GM23248 (cell line): ENCODE measurements around the gene TNFAIP8L1. TPM values are rescaled to one million over a fixed set of nuclear protein-coding genes. Genes with fewer than 3 reads are reported as not detected.

Source experiments
- DNase-seq: peaks from one replicate; pipeline ENCODE4 v3.0.0-alpha.2; 2015
- H2AFZ ChIP-seq: fragments of 200-600 bp; sonication (generic); 2 replicates; pipeline ENCODE4 v1.6.1; 2016; ENCODE audit warnings: antibody characterized with exemption
- H3F3A ChIP-seq: fragments of 200-600 bp; sonication (generic); 2 replicates; pipeline ENCODE4 v1.6.1; 2016; ENCODE audit warnings: mild to moderate bottlenecking, antibody characterized with exemption, mixed run types; ENCODE audit not compliant: insufficient read depth
- H3K27ac ChIP-seq: fragments of 200-600 bp; sonication (generic); 2 replicates; pipeline ENCODE4 v1.5.1; 2016; ENCODE audit warnings: mild to moderate bottlenecking
- H3K27me3 ChIP-seq: fragments of 200-600 bp; sonication (generic); replicated peaks from 2 replicates; pipeline ENCODE4 v1.6.1; 2016; ENCODE audit warnings: mild to moderate bottlenecking; ENCODE audit not compliant: insufficient read depth
- H3K36me3 ChIP-seq: fragments of 200-600 bp; sonication (generic); 2 replicates; pipeline ENCODE4 v1.6.1; 2016; ENCODE audit warnings: low read depth, mild to moderate bottlenecking
- H3K4me1 ChIP-seq: fragments of 200-600 bp; sonication (generic); 2 replicates; pipeline ENCODE4 v1.6.1; 2016; ENCODE audit warnings: mild to moderate bottlenecking; ENCODE audit not compliant: insufficient read depth
- H3K4me2 ChIP-seq: fragments of 200-600 bp; sonication (generic); one replicate; pipeline ENCODE4 v1.6.1; 2016; ENCODE audit warnings: mild to moderate bottlenecking; ENCODE audit not compliant: unreplicated experiment
- H3K4me3 ChIP-seq: fragments of 200-600 bp; sonication (generic); 2 replicates; pipeline ENCODE4 v1.5.1; 2016; ENCODE audit warnings: mild to moderate bottlenecking
- H3K79me2 ChIP-seq: fragments of 200-600 bp; sonication (generic); 2 replicates; pipeline ENCODE4 v1.6.1; 2016; ENCODE audit warnings: mild to moderate bottlenecking; ENCODE audit not compliant: insufficient read depth
- H3K9ac ChIP-seq: fragments of 200-600 bp; sonication (generic); 2 replicates; pipeline ENCODE4 v1.6.1; 2016; ENCODE audit warnings: mild to moderate bottlenecking
- H3K9me2 ChIP-seq: fragments of 200-600 bp; sonication (generic); 2 replicates; pipeline ENCODE4 v1.6.1; 2016; ENCODE audit warnings: mixed run types, mild to moderate bottlenecking, moderate library complexity; ENCODE audit not compliant: insufficient read depth
- H3K9me3 ChIP-seq: fragments of 200-600 bp; sonication (generic); one replicate; pipeline ENCODE4 v1.6.1; 2017; ENCODE audit warnings: low read depth
- H4K20me1 ChIP-seq: fragments of 200-600 bp; sonication (generic); 2 replicates; pipeline ENCODE4 v1.6.0; 2016; ENCODE audit not compliant: insufficient read depth
- EZH2 ChIP-seq: fragments of 200-600 bp; sonication (generic); IDR thresholded peaks from 2 replicates; pipeline ENCODE4 v1.6.1; 2018; ENCODE audit warnings: antibody characterized with exemption, mild to moderate bottlenecking; ENCODE audit not compliant: insufficient read depth, poor library complexity, severe bottlenecking
- EZH2phosphoT487 ChIP-seq: fragments of 200-600 bp; sonication (generic); IDR thresholded peaks from 2 replicates; pipeline ENCODE4 v1.6.1; 2018; ENCODE audit warnings: antibody characterized with exemption, moderate library complexity, mild to moderate bottlenecking, low read depth; ENCODE audit not compliant: insufficient read depth
- WGBS, 2 experiments: methylation state at CpG; one replicate each; pipeline ENCODE4 v1.1.6; 2015 to 2017; ENCODE audit warnings: low lambda C conversion rate in 2 of 2, low coverage in 1 of 2; ENCODE audit errors: missing lambda C conversion rate in 2 of 2; 5-methylcytosine and 5-hydroxymethylcytosine counted together
- in situ Hi-C: fragments of 300-500 bp; cut with MboI; formaldehyde crosslinking; loops from 2 replicates; pipeline ENCODE4 v1.15.0; 2020
- polyA plus RNA-seq: library from polyadenylated mRNA; unstranded; fragments of >200 nt; fragmentation: Nextera tagmentation; extraction: Ambion mirVana; gene quantifications from 2 replicates; pipeline ENCODE4 v1.2.1, GENCODE V29; 2016
- total RNA-seq: library from RNA; depleted of rRNA; stranded (reverse); fragments of >200 nt; shearing (Covaris generic); gene quantifications from 2 replicates; pipeline ENCODE4 v1.2.3, GENCODE V29; 2014

The TNFAIP8L1 gene
- total and polyA plus RNA-seq, 2 experiments from 2014 or later = 0.86 to 2.0 TPM

GRCh38 chr19:4653793-4654436 lies 14.6 kb downstream of the TNFAIP8L1 start:
- no peak overlapping the region for H2AFZ ChIP-seq
- TF ChIP-seq EZH2phosphoT487 = no peak
- TF ChIP-seq EZH2 = no peak
- H3K9me3 ChIP-seq = no peaks in the 10 kb centered on the region

GRCh38 chr19:4654437-4655361 lies 15.4 kb downstream of the TNFAIP8L1 start:
- TF ChIP-seq EZH2 = no peak
- no peak for TF ChIP-seq EZH2phosphoT487
- Histone ChIP-seq H3K79me2 (no peaks in the 10 kb centered on the region), H3F3A (0 out of 2 replicates have a peak, but pooled peaks cover 4% of the 10 kb centered on the region), H3K27ac (no peak overlapping the region), H3K9me3 (no peaks in the 10 kb centered on the region), H3K4me2 (no peak overlapping the region), H4K20me1 (no peaks in the 10 kb centered on the region), H3K4me1 (no peaks in the 10 kb centered on the region), H3K27me3 (no peaks in the 10 kb centered on the region), H2AFZ (no peak overlapping the region), H3K9me2 (no peaks in the 10 kb centered on the region), H3K36me3 (peaks cover 10% of the 10 kb centered on the region; the same call in 1 of the 2 replicates), H3K4me3 (no peak overlapping the region), H3K9ac (no peak overlapping the region)
- DNase-seq = no peak
- WGBS, 2 experiments = 84% methylated on average over 26 to 27 of the region's 27 CpGs
- in situ Hi-C loops = no loop called here

More at GRCh38 chr19:4653793-4654436, 14.6 kb downstream of the TNFAIP8L1 start:
- no peak for DNase-seq
- Histone ChIP-seq H3K4me2 (no peak overlapping the region), H3K36me3 (peaks cover 3% of the 10 kb centered on the region; the same call in 1 of the 2 replicates), H3F3A (0 out of 2 replicates have a peak, but pooled peaks cover 4% of the 10 kb centered on the region), H3K4me1 (no peaks in the 10 kb centered on the region), H3K27me3 (no peaks in the 10 kb centered on the region), H3K79me2 (no peaks in the 10 kb centered on the region), H4K20me1 (no peaks in the 10 kb centered on the region), H3K4me3 (no peak overlapping the region), H3K9me2 (no peaks in the 10 kb centered on the region), H3K9ac (no peak overlapping the region), H3K27ac (no peak overlapping the region)
- 75 to 77% methylated on average over 13 of the region's 13 CpGs for WGBS, 2 experiments
- in situ Hi-C loops = no loop called here

GRCh38 chr19:4656102-4656501 lies 16.8 kb downstream of the TNFAIP8L1 start:
- no peak for TF ChIP-seq EZH2
- no peak for TF ChIP-seq EZH2phosphoT487
- Histone ChIP-seq H3K4me1 (no peaks in the 10 kb centered on the region), H3K9me2 (no peaks in the 10 kb centered on the region), H3K4me3 (no peak overlapping the region), H4K20me1 (no peaks in the 10 kb centered on the region), H3K79me2 (no peaks in the 10 kb centered on the region), H3K9ac (no peak overlapping the region), H3K27ac (no peak overlapping the region), H3K27me3 (no peaks in the 10 kb centered on the region), H2AFZ (no peak overlapping the region), H3K4me2 (no peak overlapping the region), H3F3A (0 out of 2 replicates have a peak, but pooled peaks cover 4% of the 10 kb centered on the region), H3K9me3 (no peaks in the 10 kb centered on the region), H3K36me3 (peaks cover 18% of the 10 kb centered on the region; the same call in 1 of the 2 replicates)
- in situ Hi-C loops = no loop called here
- no peak for DNase-seq
- WGBS, 2 experiments = 60 to 61% methylated on average over 8 of the region's 8 CpGs

- Histone ChIP-seq H3K9ac (no peak overlapping the region), H3K4me2 (no peak overlapping the region), H2AFZ (no peak overlapping the region), H3F3A (0 out of 2 replicates have a peak, but pooled peaks cover 4% of the 10 kb centered on the region), H3K36me3 (peaks cover 18% of the 10 kb centered on the region; the same call in 1 of the 2 replicates), H3K79me2 (no peaks in the 10 kb centered on the region), H3K9me3 (no peaks in the 10 kb centered on the region), H3K4me1 (no peaks in the 10 kb centered on the region), H3K27me3 (no peaks in the 10 kb centered on the region), H3K27ac (no peak overlapping the region), H4K20me1 (no peaks in the 10 kb centered on the region), H3K4me3 (no peak overlapping the region), H3K9me2 (no peaks in the 10 kb centered on the region)
- in situ Hi-C loops = no loop called here
- 74 to 78% methylated on average over 12 to 14 of the region's 14 CpGs for WGBS, 2 experiments
- no peak for DNase-seq
- TF ChIP-seq EZH2 (no peak), EZH2phosphoT487 (no peak)
These were observed 17.9 kb downstream of the TNFAIP8L1 start for GRCh38 chr19:4657262-4657661.
